Non-pigmented ciliary epithelial cell (primary cell): Measurements from ENCODE around the gene KHSRP.

Source experiments
- DNase-seq: peaks from one replicate; pipeline ENCODE4 v3.0.0-alpha.2; 2010; ENCODE audit warnings: low read depth

KHSRP gene

DNA sequence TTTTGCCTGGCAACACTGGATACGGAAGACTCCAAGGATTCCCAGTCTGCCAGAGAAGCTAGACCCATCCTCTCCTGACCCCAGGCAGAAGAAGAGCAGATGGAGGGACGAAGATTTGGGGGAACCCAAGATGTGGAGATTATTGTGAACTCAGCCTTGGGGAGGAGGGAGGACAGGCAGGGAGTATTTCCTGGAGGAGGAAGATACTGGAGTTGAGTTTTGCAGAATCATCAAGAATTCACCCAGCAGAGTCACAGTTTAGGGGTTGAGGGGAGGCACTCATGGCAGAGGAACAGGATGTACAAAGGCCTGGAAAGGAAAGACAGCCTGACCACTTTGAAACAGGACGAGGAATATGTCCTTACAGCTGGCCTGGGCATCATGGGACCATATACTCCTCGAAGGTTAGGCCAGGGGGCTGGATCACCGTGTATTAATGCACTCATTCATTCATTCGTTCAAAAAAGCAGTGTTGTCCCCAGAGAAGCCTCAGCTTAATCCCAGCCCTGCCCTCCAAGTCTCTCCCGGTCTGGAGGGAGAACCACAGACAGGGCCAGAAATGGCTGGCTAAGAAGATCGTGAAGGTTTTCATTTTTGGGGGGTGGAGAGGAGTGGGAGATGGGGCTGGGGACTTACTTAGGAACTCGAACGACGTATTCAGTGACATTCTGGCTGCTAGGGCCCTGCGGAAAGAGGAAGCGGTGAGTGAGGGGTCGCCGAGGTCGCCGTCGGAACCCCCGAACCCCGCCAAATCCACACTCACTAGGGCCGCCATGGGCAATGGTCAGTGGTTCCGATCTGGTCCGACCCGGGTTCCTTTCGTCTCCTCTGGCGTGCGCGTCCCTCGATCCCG lies 32.2 kb downstream of the KHSRP start:
- no peak for DNase-seq

DNA sequence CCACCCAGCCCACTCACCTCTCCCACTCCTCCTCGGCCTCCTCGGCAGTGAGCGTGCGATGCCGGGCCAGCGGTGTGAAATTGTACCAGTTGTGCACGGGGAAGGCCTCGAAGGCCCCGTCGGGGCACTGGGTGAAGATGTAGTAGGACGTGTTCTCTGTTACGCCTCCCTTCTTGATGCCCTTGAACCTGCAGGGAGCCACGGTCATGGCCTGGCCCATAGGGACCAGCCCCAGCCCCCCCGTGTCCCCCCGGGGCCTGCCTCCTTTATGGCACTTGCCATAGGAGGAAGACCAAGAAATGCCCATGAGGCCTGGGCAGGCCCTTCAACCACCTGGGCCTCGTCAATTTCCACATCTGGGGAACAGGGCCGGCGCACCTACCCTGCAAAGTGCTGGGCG lies 37.2 kb downstream of the KHSRP start:
- DNase-seq, result no peak

DNA sequence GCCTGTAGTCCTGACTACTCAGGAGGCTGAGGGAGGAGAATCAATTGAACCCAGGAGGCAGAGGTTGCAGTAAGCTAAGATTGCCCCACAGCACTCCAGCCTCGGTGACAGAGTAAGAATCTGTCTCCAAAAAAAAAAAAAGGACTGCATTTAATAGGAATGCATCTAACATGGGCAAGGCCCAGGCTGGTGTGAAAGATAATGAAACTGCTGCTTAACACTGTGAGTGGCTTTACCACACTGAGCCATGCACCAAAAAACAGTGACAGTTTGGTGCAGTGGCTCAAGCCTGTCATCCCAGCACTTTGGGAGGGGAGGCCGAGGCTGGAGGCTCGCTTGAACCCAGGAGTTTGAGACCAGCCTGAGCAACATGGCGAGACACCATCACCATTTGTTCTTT lies 40.2 kb downstream of the KHSRP start:
- no peak for DNase-seq

DNA sequence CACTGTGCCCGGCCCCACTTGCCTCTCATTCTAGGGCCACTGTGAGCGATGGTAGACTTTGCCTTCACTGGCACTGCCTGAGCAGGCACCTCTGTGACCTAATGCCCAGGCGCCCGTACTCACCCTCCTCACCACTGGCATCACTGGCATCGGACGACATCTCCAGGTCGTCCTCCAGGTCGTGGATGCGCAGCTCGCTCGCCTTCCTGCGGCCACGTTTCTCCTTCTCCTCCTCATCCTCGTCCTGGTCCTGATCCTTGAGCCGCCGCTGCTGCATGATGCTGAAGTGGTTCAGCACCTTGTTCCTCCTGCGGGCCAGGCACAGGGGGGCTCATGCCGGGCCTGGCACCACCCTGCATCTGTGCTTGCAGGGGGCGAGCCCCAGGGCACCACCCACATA lies 41.4 kb downstream of the KHSRP start:
- DNase-seq, result no peak

DNA sequence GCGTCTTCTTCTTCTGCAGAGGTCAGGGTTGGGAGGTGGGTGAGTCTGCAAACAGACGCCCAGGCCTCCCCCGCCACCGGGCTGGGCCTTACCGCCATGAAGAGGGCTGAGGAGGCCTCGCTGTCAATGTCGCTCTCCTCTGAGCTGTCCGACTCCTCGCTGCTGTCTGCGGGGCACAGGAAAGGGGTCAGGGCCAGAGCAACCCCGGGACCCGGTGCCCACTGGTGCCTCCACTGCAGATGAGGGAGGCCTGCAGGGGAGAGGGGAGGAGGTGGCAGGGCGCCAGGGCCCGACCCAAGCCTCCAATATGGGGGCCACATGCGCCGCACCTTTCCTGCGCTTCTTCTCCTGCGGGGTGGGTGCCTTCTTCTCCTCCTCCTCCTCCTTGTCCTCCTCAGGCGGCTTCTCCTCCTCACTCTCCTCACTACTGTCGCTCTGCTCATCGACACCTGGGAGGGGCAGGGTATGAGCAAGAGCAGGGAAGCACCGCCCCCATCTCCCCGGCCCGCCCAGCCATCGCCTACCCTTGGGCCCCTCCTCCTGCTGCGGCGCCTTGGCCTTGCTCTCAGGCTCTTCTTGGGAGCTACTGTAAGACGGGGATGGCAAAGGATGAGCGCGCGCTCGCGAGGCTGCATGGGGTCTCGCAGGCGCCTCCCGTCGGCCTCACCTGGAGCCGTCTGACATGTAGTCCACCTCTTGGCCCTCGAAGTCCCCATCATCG lies 43.4 kb downstream of the KHSRP start:
- DNase-seq, result no peak

DNA sequence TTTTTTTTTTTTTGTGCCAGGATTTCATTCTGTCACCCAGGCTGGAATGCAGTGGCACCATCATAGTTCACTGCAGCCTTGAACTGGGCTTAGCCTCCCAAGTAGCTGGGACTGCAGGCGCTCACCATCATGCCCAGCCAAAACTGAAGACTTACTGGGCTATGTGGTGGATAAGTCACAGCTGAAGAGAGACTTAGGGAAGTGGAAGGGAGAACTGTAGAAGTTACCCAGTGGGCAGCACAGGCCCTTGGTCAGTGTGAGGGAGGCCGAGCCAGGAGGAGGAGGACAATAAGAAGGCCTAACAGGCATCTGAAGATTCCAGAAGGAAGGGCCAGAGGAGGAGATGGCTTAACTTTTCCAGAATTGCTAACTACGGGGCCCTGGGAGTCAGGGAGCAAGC lies 44.9 kb downstream of the KHSRP start:
- no peak for DNase-seq

DNA sequence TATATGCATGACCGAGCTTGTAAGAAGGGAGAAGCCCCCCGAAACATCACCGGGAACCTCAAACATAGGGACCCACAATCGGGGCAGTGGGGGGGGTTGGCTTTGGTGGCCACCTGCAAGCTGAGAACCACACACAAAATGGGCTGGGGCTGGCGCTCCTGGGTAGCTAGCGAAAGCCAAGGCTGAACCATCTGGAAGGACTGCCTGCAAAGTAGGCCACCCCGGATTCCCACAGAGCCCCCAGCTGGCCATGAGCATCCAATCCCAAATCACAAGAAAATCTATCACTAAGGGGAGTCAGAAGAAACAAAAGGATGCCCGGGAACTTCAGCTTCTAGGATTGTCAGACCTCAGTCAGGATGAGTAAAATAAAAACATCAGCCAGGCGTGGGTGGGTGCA lies 46.1 kb downstream of the KHSRP start:
- no peak for DNase-seq

DNA sequence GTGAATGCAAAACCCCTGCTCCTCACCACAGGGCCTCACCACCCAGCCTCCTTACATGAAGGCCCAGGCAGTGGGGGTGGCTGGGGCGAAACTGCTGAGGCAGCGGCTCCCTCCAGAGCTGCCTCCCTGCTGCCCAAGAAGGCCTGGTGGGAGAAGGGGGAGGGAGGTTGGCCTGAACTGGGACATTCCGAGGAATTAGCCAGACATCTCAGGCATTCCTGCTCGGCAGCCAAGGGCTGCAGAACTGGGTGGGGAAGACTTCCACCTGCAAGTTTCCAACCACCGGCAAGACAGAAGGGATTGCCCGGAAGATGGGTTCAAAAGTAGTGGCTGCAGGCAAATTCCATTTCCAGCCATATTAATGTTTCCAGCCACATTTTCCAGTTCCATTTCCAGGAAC lies 46.6 kb downstream of the KHSRP start:
- DNase-seq, result peak; percentile 31

DNA sequence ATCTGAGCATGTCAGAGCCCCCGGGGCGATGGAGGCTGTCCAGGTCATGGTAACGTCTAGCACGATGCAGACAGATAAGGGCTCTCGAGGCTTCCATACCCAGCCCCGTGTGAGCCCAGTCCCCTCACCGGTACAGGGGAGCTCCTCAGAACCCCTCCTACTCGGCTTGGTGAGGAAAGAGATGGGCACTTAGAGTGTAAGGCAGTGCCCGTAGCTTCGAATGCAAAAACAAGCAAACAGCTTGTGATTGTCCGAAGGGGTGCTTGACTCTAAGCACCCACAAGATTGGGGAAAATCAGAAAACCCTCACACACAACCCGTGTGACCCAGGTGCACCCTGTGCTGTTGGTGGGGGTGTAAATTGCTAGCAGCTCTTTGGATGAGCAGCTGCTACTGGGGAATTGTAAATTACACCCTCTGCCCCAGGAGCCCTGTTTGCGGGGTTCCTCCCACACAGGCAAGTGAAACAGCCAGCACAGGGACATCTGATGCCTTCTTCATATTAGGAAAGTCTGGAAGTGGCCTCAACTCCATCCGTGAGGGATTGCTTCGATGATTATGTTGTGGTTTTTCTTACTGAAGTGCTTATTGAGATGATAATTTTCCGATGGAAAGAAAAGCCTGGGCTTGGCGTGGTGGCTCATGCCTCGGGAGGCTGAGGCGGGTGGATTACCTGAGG lies 48.0 kb downstream of the KHSRP start:
- DNase-seq, result no peak

DNA sequence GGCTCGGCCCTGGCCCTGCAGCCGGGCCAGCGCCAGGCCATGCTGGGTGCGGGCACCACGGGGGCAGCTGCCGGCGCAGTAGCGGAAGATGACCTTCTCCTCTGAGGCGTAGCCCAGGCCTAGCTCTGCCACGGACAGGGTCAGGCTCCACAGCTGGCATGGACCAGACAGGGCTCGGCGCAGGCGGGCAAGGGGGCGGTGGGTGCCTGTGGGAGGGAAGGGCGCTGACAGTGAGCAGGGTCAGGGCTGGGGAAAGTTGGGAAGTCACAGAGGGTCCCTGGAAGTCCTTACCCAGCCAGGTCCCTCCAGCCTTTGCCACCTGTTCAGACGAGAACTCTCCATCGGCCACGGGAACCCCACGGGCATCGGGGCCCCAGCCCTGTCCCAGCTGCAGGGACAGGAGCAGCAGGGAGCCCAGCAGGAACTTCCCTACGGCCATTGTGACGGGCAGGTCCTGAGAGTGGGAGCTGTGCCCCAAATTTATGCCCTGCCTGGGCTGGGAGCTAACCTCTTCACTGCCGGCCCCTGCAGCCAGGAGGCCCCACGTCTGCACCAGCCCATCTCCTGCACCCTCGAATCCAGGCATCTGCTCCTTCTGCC lies 49.1 kb downstream of the KHSRP start, which contains the start of gene PSPN:
Gene PSPN (minus strand): TSS at position 523 of the 600 bp plus-strand sequence. CDS start 84 bp downstream, at position 439.
- no peak for DNase-seq

DNA sequence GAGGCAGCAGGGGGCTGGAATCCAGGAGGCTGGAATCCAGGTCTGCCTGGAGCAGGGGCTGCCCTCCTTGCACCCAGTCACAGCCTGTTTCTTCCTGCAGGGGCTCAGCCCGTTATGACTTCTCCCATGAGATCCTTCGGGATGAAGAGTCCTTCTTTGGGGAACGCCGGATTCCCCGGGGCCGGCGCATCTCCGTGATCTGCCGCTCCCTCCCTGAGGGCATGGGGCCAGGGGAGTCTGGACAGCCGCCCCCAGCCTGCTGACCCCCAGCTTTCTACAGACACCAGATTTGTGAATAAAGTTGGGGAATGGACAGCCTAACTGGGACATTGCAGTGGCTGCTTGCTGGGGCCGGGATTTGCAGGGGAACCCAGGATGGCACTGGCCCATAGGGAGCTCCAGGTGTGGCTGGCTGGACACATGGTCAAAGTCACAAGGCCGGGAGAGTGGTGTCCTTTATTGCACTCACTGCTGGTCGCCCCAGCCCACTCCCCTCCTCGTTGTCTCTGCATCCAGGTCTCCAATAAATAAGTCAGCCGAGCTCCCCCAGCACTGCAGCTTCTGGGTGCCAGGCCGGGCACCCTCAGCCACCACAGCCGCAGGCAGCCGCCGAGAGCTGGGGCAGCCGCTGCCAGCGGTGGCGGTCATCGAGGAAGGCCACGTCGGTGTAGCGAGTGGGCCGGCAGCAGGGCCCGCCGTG lies 49.8 kb downstream of the KHSRP start:
- DNase-seq, result no peak

DNA sequence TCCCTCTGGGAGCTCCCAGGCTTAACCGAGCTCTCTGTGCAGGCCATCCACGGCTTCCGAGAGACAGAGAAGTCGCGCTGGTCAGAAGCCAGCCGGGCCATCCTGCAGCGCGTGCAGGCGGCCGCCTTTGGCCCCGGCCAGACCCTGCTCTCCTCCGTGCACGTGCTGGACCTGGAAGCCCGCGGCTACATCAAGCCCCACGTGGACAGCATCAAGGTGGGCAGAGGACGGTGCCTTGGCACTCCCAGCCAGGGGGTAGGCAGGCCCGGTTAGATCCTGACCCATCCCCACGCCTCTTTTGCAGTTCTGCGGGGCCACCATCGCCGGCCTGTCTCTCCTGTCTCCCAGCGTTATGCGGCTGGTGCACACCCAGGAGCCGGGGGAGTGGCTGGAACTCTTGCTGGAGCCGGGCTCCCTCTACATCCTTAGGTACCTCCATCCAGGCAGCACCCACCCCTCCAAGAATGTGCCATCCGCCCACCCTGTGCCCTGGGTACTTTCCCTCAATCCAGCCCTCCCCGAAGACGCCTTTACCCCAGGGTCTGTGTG lies 50.4 kb downstream of the KHSRP start:
- no peak for DNase-seq

DNA sequence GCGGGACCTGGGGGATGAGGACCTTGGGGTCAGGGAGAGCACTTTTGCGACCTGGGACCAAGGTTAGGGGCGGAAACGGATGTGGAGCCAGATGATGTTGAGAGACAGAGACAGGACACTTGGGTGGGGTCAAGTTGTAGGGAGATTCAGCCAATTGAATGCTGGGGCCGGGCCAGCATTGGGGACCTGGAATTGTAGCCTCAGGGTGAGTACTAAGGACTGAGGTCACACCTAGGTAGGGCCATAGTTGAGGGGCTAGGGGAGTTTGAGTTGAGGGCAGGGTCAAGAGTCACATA lies 50.9 kb downstream of the KHSRP start:
- no peak for DNase-seq

DNA sequence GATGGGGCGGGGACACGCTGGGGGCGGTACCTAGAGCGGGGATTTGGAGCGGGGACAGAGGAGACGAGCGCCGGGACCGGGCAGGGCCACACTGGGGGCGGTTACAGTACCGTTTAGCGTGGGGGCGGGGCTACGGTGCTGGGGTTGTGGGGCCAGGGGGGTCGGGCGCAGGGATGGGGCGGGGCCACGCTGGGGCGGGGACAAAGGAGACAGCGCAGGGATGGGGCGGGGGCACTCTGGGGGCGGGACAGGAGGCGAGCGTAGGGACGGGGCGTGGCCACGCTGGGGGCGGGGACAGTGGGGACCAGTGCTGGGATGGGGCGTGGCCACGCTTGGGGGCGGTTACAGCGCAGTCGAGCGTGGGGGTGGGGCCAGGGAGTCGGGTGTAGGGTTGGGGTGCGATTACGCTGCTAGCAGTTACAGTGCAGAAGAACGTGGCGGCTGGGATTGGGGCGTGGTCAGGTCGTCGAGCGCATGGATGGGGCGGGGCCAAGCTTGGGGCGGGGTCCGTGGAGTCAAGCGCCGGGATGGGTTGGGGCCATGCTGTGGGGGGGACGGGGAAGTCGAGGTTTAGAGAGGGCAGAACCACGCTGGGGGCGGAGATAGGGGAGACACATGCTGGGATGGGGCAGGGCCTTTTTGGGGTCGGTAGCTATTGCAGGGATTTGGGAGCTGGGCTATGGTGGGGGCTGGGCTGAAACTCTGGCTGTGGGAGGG lies 51.4 kb downstream of the KHSRP start:
- peak; percentile 92 for DNase-seq

DNA sequence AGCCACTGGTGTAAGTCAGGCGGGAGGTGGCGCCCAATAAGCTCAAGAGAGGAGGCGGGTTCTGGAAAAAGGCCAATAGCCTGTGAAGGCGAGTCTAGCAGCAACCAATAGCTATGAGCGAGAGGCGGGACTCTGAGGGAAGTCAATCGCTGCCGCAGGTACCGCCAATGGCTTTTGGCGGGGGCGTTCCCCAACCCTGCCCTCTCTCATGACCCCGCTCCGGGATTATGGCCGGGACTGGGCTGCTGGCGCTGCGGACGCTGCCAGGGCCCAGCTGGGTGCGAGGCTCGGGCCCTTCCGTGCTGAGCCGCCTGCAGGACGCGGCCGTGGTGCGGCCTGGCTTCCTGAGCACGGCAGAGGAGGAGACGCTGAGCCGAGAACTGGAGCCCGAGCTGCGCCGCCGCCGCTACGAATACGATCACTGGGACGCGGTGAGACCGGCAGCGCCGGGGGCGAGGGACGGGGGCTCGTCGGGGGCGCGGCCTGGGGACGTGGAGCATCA lies 52.0 kb downstream of the KHSRP start, which contains the start of gene ALKBH7:
Gene ALKBH7 (plus strand): TSS at position 201 of the 502 bp plus-strand sequence. CDS start 27 bp downstream, at position 228.
- DNase-seq, result peak; percentile 99

DNA sequence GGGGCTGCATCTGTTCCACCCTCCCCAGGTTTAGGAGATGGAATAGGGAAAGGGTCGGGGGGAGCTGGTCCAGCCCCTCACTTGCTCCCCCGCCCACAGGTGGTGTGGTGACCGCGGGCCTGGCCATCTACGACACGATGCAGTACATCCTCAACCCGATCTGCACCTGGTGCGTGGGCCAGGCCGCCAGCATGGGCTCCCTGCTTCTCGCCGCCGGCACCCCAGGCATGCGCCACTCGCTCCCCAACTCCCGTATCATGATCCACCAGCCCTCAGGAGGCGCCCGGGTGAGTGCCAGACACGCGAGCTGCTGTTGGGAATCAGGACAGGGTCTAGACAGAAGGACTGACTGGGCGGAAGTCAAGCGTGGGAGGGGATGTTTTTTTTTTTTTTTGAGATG lies 60.3 kb downstream of the KHSRP start:
- no peak for DNase-seq
